A549 (cell line): ENCODE results near the gene TSPAN18.

Source experiments
- CBX8 ChIP-seq: fragments of 200-600 bp; sonication (generic); IDR thresholded peaks from 2 replicates; pipeline ENCODE4 v1.6.1; 2016
- CTCF ChIP-seq: fragments of >200 bp; sonication (Bioruptor Twin); formaldehyde crosslinking; IDR thresholded peaks from 3 replicates; pipeline ENCODE4 v1.5.1; 2016
- ESRRA ChIP-seq: fragments of 150-350 bp; IDR thresholded peaks from 2 replicates; pipeline ENCODE4 v1.6.1; 2014; ENCODE audit warnings: mild to moderate bottlenecking, low read length, borderline replicate concordance
- JUN ChIP-seq, 2 experiments: fragments of >200 bp; sonication (Bioruptor Twin); formaldehyde crosslinking; IDR thresholded peaks; 2 replicates in 1 of 2; 3 replicates in 1 of 2; pipeline ENCODE4 v1.6.1; 2016 to 2017

- TF ChIP-seq JUN (IDR thresholded peaks at IDR 0.05) (no peak), ESRRA (no peak), CBX8 (no peak), CTCF (no peak)
Measured at GRCh38 chr11:44943118-44943517, 216.4 kb downstream of the TSPAN18 start.
